ENCODE measurements around the gene ULBP2.
"Not testable (repeated sequence)": the region's sequence is repeated elsewhere in the genome, so short reads cannot be mapped to it uniquely, and the experiment has no call there.

ULBP2 gene

DNA sequence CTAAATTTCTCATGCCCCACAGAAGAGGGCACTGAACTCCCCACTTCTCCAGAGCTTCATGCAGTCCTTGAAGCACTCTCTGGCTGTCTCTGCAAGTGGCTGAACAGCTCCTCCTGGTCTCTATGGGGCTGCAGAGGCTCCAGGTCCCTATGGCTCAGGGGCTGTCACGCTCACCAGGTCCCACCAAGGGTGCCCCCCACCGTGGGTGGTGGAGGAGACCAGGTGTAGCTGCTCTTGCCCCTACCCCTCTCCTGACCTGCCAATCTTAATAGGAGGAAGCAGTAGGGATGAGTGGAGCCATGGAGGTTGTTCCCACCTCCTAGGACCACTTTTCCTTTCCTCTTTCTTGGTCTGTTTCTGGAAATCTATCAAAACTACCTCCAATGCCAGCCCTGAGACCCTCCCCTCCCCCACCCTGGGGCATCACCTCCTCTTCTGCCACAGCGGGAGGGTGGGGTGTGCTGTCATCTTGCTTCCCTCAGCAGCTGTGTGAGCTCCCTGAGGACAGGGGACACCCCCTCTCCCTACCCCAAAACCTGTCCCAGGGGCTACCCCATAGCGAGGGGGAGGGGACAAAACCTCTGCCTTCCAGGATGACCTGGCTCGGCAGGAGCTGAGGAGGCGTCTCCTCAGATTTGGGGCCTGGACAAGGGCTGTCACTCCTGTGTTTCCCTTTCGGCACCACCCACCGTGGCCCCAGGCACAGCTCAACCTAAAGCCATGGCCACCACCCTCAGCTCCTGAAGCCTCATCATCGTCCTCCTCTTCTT is 31.9 kb upstream of the ULBP2 start:
- DNase-seq = no peak

DNA sequence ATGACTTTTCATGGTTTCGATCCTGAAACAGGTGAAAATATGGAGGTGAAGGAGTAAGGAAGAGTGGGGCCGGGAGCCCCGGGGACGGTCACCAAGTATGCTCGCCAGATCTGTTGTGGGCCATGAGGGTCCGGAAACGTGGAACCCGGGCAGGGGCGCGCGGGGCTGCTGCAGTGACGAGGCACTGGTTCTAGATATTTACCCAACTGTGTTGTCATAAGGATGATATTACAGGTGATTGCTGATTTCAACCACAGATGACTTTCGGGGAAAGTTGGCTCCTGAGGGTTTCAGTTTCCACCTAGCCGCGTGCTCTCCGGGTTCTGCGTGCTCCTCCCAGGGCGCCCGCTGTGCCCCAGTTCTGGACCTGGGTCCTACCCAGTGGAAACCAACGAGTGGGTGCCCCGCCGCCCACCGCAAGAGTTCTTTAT is 31.1 kb upstream of the ULBP2 start:
- DNase-seq = no peak

DNA sequence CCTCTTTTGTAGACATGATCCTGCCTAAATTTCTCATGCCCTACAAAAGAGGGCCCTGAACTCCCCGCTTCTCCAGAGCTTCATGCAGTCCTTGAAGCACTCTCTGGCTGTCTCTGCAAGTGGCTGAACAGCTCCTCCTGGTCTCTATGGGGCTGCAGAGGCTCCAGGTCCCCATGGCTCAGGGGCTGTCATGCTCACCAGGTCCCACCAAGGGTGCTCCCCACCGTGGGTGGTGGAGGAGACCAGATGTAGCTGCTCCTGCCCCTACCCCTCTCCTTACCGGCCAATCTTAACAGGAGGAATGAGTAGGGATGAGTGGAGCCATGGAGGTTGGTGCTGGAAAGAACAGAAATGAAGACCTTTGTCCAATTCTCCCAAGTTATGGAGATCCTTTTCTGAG is 29.1 kb upstream of the ULBP2 start:
- DNase-seq = not testable (repeated sequence)

DNA sequence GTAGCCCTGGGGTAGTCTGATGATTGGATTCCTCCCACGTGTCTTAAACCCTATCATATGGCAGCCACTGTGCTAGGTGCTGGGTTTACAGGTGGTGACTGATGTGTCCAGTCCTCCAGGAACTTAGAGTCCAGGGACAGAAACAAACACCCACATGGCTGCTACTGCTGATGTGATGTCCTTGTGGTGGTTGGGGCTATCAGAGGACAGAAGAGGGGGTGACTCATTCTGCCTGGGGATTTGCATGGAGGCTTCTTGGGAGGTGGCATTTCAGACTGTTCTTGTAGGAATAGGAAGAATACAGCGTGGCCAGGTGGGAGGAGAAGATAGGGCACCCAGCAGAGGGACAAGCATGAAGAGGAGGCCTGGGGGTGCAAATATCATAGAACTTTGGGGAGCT is 28.7 kb upstream of the ULBP2 start:
- no peak for DNase-seq

DNA sequence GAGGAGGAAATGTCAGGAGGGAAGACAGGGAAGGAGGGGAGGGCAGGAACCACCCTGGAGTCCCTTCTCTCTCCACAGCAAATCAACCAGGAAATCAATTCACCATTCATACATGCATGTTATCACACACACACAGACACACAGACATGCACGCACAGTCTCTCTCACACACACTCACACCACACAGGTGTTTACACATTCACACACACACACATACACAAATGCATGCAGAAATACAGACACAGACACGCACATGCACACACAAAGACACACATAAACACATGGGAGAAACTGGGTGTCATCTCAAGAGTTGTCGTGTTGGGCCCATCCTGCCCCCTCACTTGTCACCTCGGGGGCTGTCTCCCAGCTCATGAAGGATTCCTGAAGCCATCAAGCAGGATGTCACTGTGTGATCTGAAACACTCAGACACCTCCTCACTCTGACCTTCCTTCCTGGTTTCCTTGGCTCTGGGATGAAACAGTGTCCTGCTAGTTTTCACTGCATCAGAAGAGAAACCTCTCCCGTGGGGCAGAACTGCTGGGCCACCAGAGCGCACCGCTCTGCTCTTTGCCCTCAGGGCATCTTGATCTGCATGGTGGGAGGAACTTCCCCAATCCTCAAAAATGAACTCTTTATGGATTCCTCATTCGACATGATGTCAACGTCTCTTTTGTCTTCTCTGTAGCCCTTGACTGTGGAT is 28.1 kb upstream of the ULBP2 start:
- DNase-seq = no peak

DNA sequence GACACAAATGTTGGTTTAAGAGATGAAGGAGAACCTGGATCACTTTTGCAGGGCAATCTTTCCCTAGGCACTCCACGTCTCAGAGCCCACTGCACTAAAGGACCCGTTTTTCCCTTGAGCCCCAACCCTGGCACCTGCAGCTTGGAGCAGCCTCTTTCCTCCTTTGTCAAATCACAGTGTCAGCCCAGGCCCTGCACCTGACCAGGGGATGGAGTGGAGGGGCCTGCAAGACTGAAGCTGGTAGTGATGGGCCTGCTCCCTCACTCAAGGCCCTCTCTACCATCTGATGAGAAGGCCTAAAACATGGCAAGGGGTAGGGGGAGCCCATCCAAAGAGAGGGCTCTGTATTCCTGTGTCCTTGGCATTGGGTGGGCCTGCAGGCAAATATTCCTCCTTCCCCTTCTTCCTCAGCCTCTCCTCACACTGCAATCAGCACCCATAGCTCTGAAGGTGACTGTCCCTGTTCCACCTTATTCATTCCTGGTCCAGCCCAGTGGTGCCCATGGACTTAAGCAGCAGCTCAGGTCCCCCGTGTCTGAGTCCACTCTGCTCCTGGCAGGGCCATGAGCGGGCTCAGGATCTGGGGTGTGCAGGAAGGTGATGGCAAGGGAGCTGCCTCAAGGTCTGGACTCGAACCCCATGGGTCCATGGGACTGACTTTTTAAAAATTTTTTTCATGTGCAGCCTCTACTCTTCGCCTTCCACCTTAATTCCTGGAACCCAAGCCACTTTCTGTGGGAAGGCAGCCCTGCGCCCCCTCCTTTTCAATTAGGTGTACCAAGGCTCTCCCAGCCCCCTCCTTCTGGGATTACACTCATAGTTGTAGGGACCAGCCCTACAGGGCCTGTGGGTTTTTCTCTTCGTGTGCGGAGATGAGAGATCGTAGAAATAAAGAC is 25.6 kb upstream of the ULBP2 start:
- DNase-seq = no peak

DNA sequence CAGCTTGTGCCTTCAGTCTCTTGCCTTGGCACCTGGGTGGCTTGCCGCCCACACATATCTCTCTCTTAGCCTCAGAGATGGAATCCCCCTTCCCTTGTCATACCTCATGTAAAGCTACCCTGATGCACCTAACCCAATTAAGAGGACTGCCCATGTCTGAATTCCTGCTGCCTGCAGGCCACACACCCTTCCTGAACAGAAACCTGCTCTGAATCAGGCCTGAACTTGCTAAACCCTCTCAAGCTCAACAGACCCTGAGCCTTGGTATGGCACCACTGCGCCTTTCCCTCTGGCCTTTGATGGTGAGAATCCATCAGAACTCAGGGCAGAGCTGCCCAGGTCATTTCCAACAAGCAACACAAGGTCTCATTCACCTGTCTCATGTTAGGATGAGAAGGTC is 24.1 kb upstream of the ULBP2 start:
- DNase-seq = no peak

DNA sequence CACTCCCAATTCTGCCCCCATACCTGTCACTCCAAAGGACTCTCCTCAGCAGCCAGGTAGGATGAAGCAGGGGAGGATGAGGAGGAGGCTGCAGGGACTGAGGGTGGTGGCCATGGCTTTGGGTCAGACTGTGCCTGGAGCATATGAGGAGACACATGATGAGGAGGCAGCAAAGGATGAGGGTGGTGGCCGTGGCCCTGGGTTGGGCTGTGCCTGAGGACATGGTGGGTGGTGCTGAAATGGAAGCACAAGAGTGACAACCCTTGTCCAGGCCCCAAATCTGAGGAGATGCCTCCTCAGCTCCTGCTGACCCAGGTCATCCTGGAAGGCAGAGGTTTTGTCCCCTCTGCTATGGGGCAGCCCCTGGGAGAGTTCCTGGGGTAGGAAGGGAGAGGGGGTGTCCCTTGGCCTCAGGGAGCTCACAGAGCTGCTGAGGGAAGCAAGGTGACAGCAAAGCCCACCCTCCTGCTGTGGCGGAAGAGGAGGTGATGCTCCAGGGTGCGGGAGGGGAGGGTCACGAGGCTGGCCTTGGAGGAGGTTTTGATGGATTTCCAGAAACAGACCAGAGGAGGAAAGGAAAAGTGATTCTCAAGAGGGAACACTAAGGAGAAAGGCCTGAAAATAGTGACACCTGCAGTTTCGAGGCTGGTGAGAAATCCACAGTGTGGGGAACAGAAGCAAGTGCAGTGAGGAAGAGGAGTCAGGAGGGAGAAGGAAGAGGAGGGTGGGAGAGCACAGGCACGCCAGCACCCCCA is 23.5 kb upstream of the ULBP2 start:
- no peak for DNase-seq

DNA sequence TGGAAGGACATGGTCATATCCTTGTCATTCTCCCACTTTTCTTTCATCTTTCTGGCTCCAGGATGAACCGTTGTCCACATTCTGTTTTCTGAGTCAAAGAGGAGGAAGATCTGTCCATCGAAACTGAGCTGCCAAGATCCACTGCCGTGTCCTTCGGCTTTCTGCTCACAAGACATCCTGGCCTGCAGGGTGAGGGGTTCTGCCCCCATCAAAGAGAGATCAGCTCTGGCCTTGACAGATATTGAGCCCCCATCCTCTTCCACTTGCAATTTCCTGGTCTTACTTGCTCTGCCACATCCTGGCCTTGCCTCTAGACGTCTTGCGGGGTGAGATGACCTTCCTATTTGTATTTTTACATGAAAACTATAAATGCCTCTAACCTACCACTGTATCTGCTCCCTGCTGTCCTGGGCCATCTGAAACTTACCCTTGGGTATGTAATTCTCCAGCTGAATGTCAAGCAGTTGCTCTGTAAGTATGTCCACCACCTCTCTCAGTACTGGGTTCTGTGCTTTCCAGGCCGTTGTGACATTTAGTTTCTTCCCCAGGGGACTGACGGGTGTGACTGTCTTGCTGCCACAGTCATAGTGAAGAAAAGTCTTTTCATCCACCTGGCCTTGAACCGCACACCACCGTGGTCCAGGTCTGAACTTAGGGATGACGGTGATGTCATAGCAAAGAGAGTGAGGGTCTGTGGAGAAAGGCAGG is 22.5 kb upstream of the ULBP2 start:
- DNase-seq = not testable (repeated sequence)

DNA sequence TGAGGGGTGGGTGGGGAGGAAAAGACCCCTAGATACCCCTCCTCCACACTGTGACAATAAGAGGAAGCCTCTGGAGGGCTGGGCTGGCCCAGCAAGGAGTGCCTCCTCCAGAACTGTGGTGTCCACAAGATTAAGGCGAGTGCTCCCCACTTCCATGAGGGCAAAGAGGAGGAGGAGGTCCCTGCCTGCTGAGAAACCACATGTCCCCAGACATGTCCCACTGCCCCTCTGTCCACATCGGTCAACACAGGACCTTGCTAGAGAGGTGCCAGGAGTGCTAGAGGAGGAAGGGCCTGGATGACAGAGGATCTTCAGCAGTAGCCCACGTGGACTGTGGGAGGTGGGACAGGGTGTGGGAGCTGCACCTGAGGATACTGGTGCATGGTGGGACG is 22.0 kb upstream of the ULBP2 start:
- no peak for DNase-seq

DNA sequence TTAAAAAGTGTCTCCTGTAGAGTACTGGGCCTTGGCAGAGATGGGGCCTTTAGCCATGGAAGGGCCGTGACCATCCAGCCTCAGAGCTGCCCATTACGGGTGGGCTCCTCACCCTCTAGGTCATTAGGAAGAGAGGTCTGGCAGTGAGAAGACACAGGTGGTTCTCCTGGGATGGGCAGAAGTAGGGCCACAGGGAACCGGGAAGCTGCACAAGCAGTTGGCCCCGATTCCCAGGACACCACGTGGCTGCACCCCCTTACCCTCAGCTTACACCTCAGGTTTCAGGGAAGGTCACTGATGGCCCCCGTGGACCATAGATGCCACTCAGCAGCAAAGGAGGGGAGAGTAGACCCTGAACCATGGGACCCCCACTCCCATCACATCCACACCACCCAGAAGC is 20.5 kb upstream of the ULBP2 start:
- no peak for DNase-seq

DNA sequence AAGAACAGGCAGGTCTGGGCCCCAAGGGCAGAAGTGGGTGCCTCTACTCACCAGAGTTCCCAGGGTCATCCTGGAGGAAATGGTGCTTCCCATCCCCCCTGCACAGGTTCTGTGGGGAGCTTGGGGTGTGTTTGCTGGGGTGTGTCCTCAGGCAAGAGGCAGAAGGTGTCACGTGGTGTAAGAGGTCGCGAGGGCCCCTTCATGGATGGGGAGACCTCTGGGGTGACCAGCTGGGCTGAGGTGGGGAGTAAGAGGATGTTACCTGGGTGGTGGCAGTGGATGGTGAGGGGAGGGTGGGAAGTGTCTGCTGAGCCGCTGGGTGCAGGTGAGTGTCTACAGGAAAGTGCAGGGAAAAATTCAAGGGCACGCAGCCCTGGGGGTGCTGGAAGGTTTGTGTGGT is 19.7 kb upstream of the ULBP2 start:
- not testable (repeated sequence) for DNase-seq

DNA sequence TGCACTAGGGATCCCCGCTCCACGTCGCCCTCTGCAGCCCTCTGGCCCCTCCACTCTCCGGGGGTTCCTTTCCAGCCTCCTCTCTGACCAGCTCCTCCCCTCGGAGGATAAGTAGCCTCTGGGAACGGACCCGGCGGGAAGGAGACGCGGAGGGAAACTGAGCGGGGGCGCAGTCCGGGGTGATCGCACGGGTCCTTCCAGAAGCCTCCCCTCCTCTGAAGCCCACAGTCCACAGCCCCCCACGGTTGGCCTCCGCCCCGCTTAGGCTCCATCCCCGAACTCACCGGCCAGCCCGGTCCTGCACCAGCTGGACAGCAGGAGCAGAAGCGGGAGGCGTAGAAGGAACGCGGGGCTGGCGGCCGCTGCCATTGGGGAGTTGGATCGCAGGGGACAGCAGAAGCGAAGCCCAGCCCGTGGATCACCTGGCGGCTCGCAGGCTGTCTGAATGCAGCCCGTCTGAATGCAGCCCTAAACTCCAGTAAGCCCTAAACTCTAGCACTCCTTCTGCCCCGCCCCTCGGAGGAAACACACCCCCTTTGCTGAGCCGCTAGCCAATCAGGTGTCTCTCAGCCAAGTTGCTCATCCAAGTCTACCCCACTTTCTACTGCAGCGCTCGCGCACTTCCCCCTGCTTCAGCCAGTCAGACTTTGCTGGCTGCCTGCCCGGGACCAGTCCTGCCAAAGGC is 19.0 kb upstream of the ULBP2 start, which contains the start of gene RAET1G:
RAET1G (minus strand) TSS at position 480 of the 685 bp plus-strand sequence; CDS start at position 369, 111 bp downstream.
- peak; percentile 90 for DNase-seq

DNA sequence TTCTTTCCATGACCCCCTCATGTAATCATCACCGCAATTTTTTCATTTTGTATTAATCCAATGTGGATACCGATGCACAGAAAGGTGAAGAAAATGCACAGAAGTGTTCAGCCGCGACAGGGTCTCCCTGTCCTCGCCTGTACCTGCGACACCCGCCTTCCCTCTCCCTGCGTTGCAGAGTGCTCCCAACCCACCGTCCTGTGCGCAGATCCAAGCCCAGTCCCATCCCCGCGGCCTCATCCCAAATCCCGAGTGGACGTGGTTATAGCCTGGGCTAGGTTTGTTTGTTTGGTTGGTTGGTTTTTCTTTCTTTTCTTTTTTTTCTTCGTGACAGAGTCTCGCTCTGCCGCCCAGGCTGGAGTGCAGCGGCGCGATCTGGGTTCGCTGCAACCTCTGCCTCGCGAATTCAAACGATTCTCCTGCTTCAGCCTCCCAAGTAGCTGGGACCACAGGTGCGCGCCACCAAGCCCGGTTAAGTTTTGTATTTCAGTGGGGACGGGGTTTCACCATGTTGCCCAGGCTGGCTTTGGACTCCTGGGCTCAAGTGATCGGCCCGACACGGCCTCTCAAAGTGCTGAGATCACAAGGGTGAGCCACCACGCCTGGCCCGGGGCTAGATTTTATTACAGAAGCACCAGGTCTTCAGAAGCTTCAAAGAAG is 18.4 kb upstream of the ULBP2 start:
- DNase-seq = no peak

DNA sequence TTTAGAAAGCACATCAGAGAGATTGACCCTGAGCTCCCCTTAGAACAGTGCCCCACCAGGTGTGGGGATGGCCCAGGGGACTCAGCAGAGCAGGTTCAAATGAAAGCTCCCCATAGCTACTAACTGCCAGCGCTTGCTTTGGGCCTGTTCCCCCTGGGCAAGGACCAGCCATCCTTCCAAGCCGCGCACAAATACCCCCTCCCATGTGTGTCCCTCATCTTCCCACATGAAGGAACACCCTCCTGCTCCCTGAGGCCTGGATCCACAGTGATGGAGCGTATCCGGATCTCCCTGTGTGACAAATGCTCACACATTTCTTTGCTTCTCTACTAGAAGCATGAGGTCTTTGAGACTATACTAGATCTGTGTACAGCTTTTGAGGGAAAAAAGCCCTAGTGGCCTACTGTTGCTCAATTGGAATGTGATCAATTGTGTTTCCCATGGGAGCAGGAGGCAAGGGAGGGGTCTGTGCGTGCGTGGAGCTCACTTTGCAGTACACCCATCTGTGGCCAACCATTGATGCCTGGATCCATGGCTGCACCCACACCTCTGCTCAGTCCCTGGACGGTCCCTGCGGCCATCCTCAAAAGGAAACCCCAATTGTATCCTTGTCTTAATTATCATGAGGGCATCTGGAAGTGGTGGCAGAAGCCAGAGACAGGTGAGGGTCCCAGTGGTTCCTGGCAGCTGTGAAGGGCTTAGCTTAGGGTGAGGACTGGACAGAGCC is 17.4 kb upstream of the ULBP2 start:
- no peak for DNase-seq

DNA sequence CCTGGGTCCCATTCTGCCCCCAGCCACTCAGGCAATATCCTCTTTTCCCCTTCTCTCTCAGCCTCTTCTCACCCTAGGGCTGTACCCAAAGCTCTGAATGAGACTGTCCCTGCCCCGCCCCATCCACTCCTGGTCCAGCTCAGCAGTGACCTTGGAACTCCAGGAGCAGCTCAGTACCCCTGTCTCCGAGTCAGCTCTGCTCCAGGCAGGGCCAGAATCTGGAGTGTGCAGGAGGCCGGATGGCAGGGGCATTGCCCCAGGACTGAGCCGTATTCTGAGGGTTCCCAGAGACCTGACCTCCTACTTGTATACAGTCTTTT is 16.9 kb upstream of the ULBP2 start:
- no peak for DNase-seq

DNA sequence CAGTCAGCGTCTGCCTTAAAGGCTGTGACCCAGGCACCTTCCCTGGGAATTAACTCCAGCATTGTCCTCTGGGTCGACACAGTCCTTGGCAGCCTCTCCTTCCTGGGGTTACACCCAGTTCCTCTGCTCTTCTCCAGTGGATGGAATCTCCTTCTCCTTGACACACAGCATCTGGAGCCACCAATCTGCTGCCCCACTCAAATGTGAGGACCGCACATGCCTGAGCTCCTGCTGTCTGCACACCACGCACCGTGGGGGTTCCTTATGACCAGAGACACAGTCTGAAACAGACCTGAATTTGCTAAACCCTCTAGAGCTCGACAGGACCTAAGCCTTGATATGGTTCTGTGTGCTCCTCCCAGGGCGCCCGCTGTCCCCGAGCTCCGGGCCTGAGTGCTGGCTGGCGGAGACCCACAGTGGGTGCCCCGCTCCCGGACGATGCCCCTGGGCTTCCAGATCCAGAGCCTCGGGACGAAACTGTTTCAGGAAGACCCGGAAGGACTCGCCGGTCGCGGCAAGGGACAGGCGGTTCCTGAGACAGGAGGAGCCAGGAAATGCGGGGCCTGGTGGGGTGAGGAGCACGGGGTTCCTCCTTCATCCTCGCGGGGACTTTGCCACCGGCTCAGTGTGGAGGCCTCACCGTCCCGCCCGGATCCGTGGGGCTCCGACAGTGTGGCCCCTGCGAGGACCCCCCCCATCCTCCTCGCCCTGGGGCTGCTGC is 16.4 kb upstream of the ULBP2 start:
- no peak for DNase-seq

DNA sequence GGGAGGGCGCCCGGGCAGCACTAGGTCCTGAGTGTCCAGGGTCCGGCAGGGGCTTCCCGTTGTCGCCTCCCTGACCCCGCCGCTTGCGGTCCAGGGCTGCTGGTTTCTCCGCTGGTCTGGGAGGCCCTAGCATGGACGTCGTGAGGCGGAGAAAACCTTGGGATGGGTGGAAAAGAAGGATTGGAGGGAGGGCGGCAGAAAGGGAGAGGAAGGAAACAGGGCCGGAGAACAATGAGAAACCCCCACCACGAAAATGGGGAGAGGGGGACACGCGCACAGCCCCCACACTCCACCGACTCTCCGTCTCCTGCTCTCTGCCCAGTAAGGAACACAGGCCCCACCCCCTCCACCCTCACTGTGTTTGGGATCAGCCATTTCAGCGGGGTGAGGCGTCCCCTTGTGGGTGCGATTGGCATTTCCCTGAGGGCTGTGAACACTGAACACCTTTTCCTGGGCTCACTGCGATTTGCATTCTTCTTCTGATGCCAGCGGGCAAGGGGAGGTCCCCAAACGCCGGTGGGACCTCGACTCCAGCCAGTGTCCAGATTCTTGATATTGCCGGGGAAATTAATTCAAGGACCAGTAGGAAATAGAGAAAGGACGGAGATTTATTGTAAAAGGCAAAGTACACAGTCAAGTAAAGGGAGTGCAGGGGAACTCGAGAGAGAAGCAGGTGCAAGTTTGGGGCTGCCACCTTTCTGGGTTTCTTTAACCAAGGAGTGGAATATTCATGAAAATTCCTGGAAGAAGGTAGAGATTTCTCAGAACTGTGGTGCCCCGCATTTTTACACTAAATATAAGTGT is 15.6 kb upstream of the ULBP2 start:
- DNase-seq = peak; percentile 52

DNA sequence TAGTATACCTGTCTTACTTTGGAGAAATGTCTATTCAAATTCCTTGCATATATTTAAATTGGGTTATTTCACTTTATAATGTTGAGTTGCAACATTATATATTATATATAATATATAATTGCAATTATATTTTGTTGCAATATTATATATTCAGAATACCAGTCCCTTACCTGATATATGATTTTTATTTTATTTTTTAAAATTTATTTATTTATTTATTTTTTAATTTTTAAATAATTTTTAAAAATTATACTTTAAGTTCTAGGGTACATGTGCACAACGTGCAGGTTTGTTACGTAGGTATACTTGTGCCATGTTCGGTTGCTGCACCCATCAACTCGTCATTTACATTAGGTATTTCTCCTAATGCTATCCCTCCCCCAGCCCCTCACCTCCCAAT is 14.8 kb upstream of the ULBP2 start:
- DNase-seq = not testable (repeated sequence)
